A549 treated with AZD2906 at 1 μM for 4 hours (cell line): ENCODE measurements around the gene SNX20. TPM values are rescaled to one million over a fixed set of nuclear protein-coding genes. Genes with fewer than 3 reads are reported as not detected.

Source experiments
- total RNA-seq: library from RNA; stranded (reverse); fragments of 200-300 nt; extraction: Qiagen RNA extraction; gene quantifications from 5 replicates; pipeline ENCODE4 v1.2.3, GENCODE V29; 2022

Gene SNX20, protein sequence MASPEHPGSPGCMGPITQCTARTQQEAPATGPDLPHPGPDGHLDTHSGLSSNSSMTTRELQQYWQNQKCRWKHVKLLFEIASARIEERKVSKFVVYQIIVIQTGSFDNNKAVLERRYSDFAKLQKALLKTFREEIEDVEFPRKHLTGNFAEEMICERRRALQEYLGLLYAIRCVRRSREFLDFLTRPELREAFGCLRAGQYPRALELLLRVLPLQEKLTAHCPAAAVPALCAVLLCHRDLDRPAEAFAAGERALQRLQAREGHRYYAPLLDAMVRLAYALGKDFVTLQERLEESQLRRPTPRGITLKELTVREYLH
- not detected in 5 replicates for total RNA-seq

DNA sequence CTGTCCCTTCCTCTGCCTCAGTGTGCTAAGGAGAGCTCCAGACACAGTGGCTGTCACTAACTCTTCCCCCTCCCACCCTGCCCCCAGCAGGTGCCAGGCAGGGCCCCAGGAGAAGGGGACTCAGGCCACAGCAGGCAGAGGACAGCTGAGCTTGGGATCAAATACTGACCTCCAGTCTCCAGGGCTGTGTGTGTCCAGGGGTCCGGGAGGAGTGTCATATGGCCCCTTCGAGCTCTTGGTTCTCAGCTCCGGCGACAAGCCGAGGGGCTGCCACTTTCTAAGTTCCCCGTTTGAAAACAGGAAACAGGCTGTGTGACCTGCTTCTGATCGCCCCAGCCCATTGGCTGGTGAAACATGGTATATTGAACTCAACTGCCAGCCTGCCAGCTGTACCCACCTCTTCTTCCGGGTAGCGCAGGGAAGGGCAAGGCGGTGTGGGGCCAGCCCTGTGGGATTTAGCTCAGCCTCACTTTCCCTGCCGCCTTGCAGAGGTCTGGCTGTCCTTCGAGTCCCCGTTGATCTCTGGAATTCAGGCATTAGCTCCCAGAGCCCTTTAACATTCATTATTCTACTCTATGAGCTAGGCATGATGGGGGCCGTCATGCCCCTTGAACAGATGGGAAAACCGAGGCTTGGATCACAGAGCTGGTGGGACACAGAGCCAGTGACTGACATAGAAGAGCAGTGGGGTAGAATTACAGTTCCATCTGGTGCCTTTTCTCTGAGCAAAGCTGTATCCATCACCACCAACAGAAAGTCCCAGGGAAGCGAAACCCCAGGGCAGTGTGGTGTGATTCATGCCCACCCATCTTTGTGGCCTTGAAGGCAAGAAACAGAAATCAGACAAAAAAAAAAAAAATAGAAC, at the start of gene SNX20:
Gene SNX20 (minus strand): TSS at position 292 of the 865 bp plus-strand sequence. CDS start 3,786 bp downstream, outside the sequence.

DNA sequence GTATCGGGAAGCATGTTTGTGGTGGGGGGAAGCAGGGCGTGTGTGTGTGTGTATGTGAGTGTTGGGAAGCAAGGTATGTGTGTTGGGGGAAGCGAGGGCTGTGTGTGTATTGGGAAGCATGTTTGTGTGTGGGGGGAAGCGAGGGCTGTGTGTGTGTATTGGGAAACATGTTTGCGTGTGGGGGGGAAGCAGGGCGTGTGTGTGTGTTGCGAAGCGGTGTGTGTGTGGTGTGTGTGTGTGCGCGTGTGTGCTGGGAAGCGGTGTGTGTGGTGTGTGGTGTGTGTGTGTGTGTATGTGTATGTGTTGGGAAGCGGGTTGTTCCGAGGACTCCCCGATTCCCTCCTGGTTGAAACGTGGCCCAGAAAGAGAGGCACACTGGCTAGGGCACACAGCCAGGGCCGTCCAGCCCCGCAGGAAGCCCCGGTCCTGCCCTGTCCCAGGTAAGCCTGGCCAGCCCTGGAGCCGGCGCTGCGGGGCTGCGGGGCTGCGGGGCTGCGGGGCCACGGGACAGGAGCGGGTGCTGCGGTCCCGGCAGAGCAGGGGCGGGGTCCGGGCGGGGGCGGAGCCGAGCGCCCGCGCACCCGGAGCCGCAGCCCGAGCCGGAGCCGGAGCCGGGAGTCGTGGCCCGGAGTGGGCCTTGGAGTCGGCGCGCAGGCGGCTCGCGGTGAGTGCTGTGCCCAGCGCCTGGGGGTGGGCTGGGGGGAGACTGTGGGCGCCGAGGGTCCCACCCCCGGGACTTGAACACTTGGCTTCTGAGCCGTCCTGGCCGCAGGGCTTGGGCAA, 12.1 kb upstream of the SNX20 start, which contains the start of gene NOD2:
Gene NOD2 (plus strand): TSS at position 608 of the 783 bp plus-strand sequence. CDS start 5,890 bp downstream, outside the sequence.

Other genes starting within 250 kb of the SNX20 start
- gene NKD1, start 132.9 kb downstream of the SNX20 start, total RNA-seq, result 0.20 to 0.65 TPM (median 0.30 TPM) in 5 replicates
- 0.02 TPM in 1 of 5 replicates, not detected in the others for gene NOD2, start 12.3 kb upstream of the SNX20 start, total RNA-seq
- gene CYLD, start 60.8 kb upstream of the SNX20 start, total RNA-seq, result 10.2 to 16.6 TPM (median 11.4 TPM) in 5 replicates